ENCODE results near the gene SEC63.
"Not testable (repeated sequence)": the region's sequence is repeated elsewhere in the genome, so short reads cannot be mapped to it uniquely, and the experiment has no call there.

The SEC63 gene

DNA sequence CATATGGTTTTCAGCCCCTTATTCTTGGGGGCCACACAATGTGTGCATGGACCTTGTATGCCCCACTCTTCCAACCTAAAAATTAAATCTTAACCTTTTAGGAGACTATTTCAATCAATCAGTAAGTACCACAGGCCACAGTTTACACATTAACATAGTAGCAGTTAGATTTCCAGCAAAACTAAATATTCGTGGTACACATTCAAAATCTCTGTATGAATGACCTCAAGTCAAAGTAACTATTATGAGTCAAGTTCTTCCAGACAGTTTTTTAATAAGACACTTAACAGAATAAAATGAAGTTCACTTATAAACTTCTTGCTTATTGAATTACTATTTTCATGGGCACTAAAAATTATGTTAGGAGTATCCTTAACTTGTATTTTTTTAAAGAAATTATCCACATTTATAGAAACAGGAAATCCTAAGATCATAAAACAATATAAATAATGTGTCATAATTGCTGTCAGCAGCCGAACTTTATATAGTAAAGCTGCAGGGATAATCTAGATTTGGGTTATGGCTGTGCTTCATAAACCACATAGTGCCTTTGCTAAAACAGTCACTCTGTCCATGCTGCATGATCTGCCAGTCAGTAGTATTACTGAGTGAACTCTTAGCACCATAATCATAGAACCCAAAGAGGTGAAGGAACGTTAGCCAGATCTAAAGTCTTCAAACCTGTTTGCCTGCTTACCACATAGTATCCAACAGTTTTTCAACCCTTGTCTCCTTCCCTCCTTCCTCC is 21.7 kb downstream of the SEC63 start:
- no peak overlapping the region for H3K4me3 ChIP-seq (ENCODE audit: low read depth, low read length)

DNA sequence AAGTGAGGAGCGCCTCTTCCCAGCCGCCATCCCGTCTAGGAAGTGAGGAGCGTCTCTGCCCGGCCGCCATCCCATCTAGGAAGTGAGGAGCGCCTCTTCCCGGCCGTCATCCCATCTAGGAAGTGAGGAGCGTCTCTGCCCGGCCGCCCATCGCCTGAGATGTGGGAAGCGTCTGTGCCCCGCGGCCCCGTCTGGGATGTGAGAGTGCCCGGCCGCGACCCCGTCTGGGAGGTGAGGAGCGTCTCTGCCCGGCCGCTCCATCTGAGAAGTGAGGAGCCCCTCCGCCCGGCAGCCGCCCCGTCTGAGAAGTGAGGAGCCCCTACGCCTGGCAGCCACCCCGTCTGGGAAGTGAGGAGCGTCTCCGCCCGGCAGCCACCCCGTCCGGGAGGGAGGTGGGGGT is 23.8 kb downstream of the SEC63 start:
- not testable (repeated sequence) for H3K4me3 ChIP-seq (ENCODE audit: low read depth, low read length)

GRCh38 chr6:107932580-107932979 is 25.4 kb downstream of the SEC63 start:
- H3K4me3 ChIP-seq (ENCODE audit: low read depth, low read length): no peak overlapping the region

GRCh38 chr6:107931894-107932293 is 26.1 kb downstream of the SEC63 start:
- no peak overlapping the region for H3K4me3 ChIP-seq (ENCODE audit: low read depth, low read length)

GRCh38 chr6:107928984-107929383 is 29.0 kb downstream of the SEC63 start:
- no peak overlapping the region for H3K4me3 ChIP-seq (ENCODE audit: low read depth, low read length)

GRCh38 chr6:107926697-107927544 is 31.1 kb downstream of the SEC63 start:
- not testable (repeated sequence) for H3K4me3 ChIP-seq (ENCODE audit: low read depth, low read length)

DNA sequence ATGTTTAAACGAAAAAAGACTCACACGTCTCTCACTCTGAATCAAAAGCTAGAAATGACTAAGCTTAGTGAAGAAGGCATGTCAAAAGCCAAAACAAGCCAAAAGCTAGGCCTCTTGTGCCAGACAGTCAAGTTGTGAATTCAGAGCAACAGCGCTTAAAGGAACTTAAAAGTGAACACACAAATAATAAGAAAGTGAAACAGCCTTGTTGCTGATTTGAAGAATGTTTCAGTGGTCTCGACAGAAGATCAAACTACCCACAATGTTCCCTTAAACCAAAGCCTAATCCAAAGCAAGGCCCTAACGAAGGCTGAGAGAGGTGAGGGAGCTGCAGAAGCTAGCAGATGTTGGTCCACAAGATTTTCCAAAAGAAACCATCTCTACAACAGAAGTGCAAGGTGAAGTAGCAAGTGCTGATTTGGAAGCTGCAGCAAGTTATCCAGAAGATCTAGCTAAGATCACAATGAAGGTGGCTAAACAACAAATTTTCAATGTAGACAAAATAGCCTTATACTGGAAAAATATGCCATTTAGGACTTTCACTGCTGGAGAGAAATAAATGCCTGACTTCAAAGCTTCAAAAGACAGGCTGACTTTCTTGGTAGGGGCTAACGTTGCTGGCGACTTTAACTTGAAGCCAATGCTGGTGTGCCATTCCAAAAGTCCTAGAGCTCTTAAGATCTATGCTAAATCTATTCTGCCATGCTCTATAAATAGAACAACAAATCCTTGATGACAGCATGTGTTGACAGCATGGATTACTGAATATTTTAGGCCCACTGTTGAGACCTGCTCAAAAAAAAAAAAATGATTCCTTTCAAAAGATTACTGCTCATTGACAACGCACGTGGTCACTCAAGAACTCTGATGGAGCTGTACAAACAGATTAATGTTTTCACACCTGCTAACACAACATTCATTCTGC is 40.3 kb downstream of the SEC63 start:
- no peak overlapping the region for H3K4me3 ChIP-seq (ENCODE audit: low read depth, low read length)

- not testable (repeated sequence) for H3K4me3 ChIP-seq (ENCODE audit: low read depth, low read length)
These were observed 41.0 kb downstream of the SEC63 start for GRCh38 chr6:107916961-107917360.

GRCh38 chr6:107911692-107912091 is 46.3 kb downstream of the SEC63 start:
- no peak overlapping the region for H3K4me3 ChIP-seq (ENCODE audit: low read depth, low read length)

GRCh38 chr6:107894809-107895396 is 63.1 kb downstream of the SEC63 start:
- H3K4me3 ChIP-seq (ENCODE audit: low read depth, low read length): no peak overlapping the region

- H3K4me3 ChIP-seq (ENCODE audit: low read depth, low read length): not testable (repeated sequence)
These were observed 67.6 kb downstream of the SEC63 start for GRCh38 chr6:107890431-107890830.

GRCh38 chr6:107885950-107886349 is 72.1 kb downstream of the SEC63 start:
- H3K4me3 ChIP-seq (ENCODE audit: low read depth, low read length): not testable (repeated sequence)

- no peak overlapping the region for H3K4me3 ChIP-seq (ENCODE audit: low read depth, low read length)
These were observed 78.1 kb downstream of the SEC63 start for GRCh38 chr6:107879941-107880340.

- H3K4me3 ChIP-seq (ENCODE audit: low read depth, low read length): no peak overlapping the region
These were observed 80.0 kb downstream of the SEC63 start for GRCh38 chr6:107877968-107878367.

DNA sequence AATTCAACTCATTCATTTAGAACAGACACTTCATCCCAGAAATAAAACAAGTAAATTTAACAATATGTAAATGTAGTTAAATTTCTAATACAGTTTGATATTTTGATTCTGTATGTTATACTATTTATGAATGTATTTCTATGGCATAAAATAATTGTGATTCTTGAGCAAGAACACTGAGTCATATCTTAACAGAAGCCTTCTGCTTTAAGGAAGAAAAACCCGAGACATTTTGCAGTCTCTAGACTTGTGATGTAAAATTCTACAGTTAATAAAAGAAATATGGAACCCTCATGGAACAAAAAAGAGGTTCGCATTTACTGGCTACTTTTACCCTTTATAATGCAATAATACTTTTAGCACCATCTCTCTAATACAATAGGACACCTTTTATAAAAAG is 86.0 kb downstream of the SEC63 start:
- H3K4me3 ChIP-seq (ENCODE audit: low read depth, low read length): no peak overlapping the region

DNA sequence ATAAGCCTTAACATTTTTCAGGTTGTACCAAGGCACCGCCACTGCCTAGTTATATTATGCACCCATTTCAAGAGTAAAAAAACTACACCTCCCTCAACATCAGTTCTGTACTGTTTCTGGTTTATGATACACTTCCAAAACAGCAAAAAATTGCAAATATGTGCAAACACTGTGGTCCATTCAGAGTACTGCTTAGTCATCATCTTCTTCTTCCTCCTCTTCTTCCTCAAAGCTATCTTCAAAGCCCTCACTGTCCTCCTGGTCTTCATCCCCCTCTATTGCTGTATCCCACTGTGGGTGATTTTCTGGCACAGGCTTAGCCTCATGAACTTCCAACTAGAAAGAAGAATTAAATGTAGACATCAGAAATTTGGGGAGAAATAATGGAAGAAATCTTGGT is 86.5 kb downstream of the SEC63 start:
- H3K4me3 ChIP-seq (ENCODE audit: low read depth, low read length): not testable (repeated sequence)

DNA sequence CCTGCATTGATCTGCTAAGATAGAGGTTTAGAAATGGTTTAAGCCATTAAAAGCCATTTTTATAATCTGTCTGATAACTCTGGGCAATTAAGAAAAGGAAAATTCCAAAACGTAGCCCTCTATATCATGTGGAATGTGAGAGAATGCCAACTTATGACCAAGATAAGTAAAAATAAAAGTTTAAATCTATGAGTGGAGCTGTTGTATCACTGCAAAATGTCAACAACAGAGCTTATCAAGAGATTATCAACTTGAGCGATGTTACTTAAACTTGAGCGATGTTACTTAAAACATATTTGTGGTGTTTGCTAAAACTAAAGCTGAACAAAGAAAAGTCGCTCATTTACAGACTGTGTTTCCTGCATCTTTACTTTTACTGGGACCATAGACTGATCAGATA is 87.0 kb downstream of the SEC63 start:
- H3K4me3 ChIP-seq (ENCODE audit: low read depth, low read length): no peak overlapping the region

DNA sequence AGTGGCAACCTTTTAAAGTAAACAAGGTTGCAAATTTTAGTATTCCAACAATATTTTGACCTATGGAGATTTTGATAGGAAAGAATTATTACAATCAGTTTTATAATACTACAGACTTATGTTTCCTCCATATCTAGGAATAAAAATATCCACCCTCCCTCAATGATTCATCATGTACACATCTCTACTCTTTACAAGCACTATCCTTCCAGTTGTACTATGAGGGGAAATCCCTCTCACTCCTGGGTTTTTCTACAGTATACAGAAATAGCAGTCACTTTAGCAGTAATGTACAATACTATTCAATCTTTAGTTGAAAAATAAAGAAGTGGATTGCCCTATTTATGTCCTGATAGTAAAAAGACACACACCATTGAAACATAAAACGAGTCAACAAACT is 87.6 kb downstream of the SEC63 start:
- H3K4me3 ChIP-seq (ENCODE audit: low read depth, low read length): no peak overlapping the region

GRCh38 chr6:107869871-107870270 is 88.1 kb downstream of the SEC63 start:
- no peak overlapping the region for H3K4me3 ChIP-seq (ENCODE audit: low read depth, low read length)

- no peak overlapping the region for H3K4me3 ChIP-seq (ENCODE audit: low read depth, low read length)
These were observed 89.0 kb downstream of the SEC63 start for GRCh38 chr6:107868867-107869611.

Measured in iPS-11a (cell line).